ENCODE data around the gene DUSP7. TPM values are rescaled to one million over a fixed set of nuclear protein-coding genes. Genes with fewer than 3 reads are reported as not detected.

The DUSP7 gene
- total RNA-seq, 1 experiment from 2014 or later, result 11.1 TPM

DNA sequence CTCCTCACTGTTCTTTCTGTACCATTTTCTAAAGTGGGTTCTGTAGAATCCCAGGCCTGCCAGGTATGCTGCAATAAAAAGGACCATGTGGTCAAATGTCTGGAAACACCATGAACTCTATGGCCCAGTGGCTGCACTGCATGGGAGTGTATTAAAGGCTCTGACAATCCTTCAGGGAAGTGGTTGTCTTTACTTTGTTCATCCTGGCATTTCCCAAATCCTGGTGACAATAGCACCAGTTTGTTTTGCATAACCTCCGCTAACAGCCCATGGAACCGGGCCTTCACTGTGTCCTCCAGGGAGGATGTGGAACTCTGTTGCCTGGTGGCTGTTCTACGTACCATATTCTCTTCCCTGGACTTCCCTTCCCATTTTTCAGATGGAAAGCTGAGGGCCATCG lies 11.2 kb upstream of the DUSP7 start:
- H3K36me3 ChIP-seq (ENCODE audit: insufficient read depth, low read length), result no peaks in the 10 kb centered on the region
- no peak for DNase-seq
- no peak overlapping the region for H3K27ac ChIP-seq (ENCODE audit: low read length)
- H3K4me1 ChIP-seq (ENCODE audit: low read length), result peaks cover 16% of the 10 kb centered on the region
- H3K27me3 ChIP-seq (ENCODE audit: low read length), result no peaks in the 10 kb centered on the region
- no peaks in the 10 kb centered on the region for H4K20me1 ChIP-seq (ENCODE audit: insufficient read depth, low read depth, low read length)
- H3K9me2 ChIP-seq (replicated peaks; ENCODE audit: insufficient read depth, low read length), result no peaks in the 10 kb centered on the region
- no peaks in the 10 kb centered on the region for H3K79me2 ChIP-seq (ENCODE audit: low read length)
- no peak overlapping the region for H3K4me2 ChIP-seq (ENCODE audit: low read depth, low read length, poor library complexity, severe bottlenecking)
- no peak overlapping the region for H3K4me3 ChIP-seq (ENCODE audit: low read length)
- H2AFZ ChIP-seq (ENCODE audit: low read length), result no peak overlapping the region
- no peak overlapping the region for H3K9ac ChIP-seq (ENCODE audit: low read length)
- H3K9me3 ChIP-seq (ENCODE audit: low read length), result no peaks in the 10 kb centered on the region

DNA sequence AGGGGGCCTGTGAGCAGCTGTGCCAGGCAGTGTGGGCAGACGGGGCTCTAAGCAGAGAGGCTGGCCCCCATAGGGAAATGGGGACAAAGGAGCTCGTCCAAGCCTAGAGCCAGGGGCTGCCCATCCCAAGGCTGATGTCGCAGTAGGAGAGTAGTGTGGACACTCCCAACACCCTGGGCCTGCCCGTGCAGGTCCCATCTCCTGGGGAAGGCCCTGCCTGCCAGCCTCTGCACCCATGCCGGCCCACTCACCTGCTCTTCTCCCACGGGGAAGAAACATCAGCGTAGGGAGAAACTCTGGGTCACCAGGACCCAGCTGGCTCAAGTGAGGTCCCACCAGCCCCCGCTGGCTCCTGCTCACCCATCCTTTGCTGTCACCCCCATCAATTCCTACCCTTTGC lies 10.7 kb upstream of the DUSP7 start:
- Histone ChIP-seq H4K20me1 (ENCODE audit: insufficient read depth, low read depth, low read length) (no peaks in the 10 kb centered on the region), H3K4me1 (ENCODE audit: low read length) (peaks cover 17% of the 10 kb centered on the region), H3K27me3 (ENCODE audit: low read length) (no peaks in the 10 kb centered on the region), H3K9ac (ENCODE audit: low read length) (no peak overlapping the region), H3K9me2 (replicated peaks; ENCODE audit: insufficient read depth, low read length) (no peaks in the 10 kb centered on the region), H3K9me3 (ENCODE audit: low read length) (no peaks in the 10 kb centered on the region), H3K27ac (ENCODE audit: low read length) (no peak overlapping the region), H3K4me2 (ENCODE audit: low read depth, low read length, poor library complexity, severe bottlenecking) (no peak overlapping the region), H2AFZ (ENCODE audit: low read length) (no peak overlapping the region), H3K4me3 (ENCODE audit: low read length) (no peak overlapping the region), H3K79me2 (ENCODE audit: low read length) (no peaks in the 10 kb centered on the region), H3K36me3 (ENCODE audit: insufficient read depth, low read length) (no peaks in the 10 kb centered on the region)
- no peak for DNase-seq

DNA sequence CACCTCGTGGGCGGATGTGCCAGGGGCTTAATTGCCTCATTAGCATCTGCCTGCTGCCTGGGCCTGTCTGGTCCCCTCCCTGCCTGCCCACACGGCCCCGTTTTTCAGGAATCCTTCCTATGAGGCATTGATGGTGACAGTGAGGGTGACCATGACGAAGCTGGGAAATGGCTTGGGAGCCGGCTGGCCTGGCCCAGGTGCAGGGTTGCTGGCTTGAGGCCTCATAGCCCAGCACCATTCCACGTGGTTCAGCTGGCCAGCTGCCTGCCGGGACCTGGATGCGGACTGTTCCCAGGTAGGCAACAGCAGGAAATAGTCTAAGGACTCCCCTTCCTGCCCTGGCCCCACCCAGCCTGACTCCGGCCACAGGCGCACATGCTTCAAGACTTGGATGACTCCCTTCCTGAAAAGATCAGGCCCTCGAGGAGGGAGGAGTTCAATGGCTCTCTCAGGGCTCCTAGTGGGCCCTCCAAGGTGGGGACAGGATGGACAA lies 8.9 kb upstream of the DUSP7 start:
- H3K4me3 ChIP-seq (ENCODE audit: low read length), result no peak overlapping the region
- H3K9ac ChIP-seq (ENCODE audit: low read length), result no peak overlapping the region
- no peak overlapping the region for H3K27ac ChIP-seq (ENCODE audit: low read length)
- H3K36me3 ChIP-seq (ENCODE audit: insufficient read depth, low read length), result no peaks in the 10 kb centered on the region
- peaks cover 7% of the 10 kb centered on the region for H3K4me1 ChIP-seq (ENCODE audit: low read length)
- H4K20me1 ChIP-seq (ENCODE audit: insufficient read depth, low read depth, low read length), result no peaks in the 10 kb centered on the region
- H3K79me2 ChIP-seq (ENCODE audit: low read length), result no peaks in the 10 kb centered on the region
- no peaks in the 10 kb centered on the region for H3K9me2 ChIP-seq (replicated peaks; ENCODE audit: insufficient read depth, low read length)
- no peak overlapping the region for H2AFZ ChIP-seq (ENCODE audit: low read length)
- H3K9me3 ChIP-seq (ENCODE audit: low read length), result no peaks in the 10 kb centered on the region
- no peaks in the 10 kb centered on the region for H3K27me3 ChIP-seq (ENCODE audit: low read length)
- DNase-seq, result no peak
- H3K4me2 ChIP-seq (ENCODE audit: low read depth, low read length, poor library complexity, severe bottlenecking), result no peak overlapping the region

DNA sequence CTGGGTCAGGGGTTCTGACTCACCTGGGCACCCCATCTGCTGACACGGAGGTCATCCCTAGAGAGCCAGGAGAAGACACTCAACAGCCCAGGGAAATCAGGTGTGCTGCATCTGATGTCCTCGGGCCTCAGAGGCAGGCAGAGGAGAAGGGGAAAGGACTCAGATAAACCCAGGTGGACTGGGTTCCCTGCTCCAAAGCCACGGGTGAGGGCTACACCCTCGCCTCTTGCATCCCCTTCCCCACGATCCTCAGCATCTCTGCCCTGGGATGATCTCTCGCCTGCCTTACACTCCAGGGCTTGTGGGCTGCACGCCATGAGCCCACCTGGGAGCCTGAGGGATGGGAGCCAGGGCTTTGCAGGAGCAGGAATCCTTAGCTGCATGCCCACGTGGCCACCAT lies 8.2 kb upstream of the DUSP7 start:
- no peak overlapping the region for H2AFZ ChIP-seq (ENCODE audit: low read length)
- no peak overlapping the region for H3K9ac ChIP-seq (ENCODE audit: low read length)
- no peaks in the 10 kb centered on the region for H3K9me3 ChIP-seq (ENCODE audit: low read length)
- H3K4me1 ChIP-seq (ENCODE audit: low read length), result peaks cover 7% of the 10 kb centered on the region
- H3K4me2 ChIP-seq (ENCODE audit: low read depth, low read length, poor library complexity, severe bottlenecking), result no peak overlapping the region
- no peaks in the 10 kb centered on the region for H3K79me2 ChIP-seq (ENCODE audit: low read length)
- H3K4me3 ChIP-seq (ENCODE audit: low read length), result no peak overlapping the region
- no peaks in the 10 kb centered on the region for H4K20me1 ChIP-seq (ENCODE audit: insufficient read depth, low read depth, low read length)
- no peaks in the 10 kb centered on the region for H3K9me2 ChIP-seq (replicated peaks; ENCODE audit: insufficient read depth, low read length)
- DNase-seq, result no peak
- H3K27ac ChIP-seq (ENCODE audit: low read length), result no peak overlapping the region
- H3K27me3 ChIP-seq (ENCODE audit: low read length), result no peaks in the 10 kb centered on the region
- no peaks in the 10 kb centered on the region for H3K36me3 ChIP-seq (ENCODE audit: insufficient read depth, low read length)

DNA sequence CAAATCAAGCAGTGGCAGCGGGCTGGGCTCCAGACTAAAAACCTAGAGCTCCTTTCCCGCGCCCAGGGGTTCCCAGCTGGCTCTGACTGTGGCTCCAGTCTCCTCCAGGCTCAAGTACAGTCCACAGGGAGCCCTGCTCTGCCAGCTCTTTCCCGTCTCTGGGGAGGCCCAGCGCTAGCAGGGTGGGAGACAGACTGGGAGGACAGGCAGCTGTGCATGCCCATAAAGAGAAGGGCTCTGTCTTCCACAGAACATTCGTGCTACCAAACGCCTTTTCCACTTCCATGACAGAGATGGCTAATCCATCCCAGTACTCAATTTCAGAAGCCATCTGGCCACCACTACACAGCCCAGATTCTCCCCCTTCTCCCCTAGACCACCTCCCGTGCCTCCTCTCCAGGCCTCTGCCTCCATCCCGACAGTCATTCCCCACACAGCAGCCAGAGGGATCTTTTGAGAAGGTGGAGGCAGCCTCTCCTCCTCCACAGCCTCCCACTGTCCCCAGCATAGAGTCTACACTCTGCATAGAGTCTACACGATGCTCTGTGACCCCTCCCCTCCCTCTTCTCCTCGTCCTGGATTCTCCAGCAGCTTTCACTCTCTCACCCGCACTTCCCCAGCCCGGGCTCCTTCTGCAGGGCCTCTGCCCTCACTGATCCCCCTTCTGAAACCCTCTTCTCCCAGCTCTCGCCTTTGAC lies 6.8 kb upstream of the DUSP7 start:
- H2AFZ ChIP-seq (ENCODE audit: low read length), result no peak overlapping the region
- H3K9ac ChIP-seq (ENCODE audit: low read length), result no peak overlapping the region
- no peak overlapping the region for H3K4me2 ChIP-seq (ENCODE audit: low read depth, low read length, poor library complexity, severe bottlenecking)
- no peak overlapping the region for H3K27ac ChIP-seq (ENCODE audit: low read length)
- H3K9me2 ChIP-seq (replicated peaks; ENCODE audit: insufficient read depth, low read length), result no peaks in the 10 kb centered on the region
- no peaks in the 10 kb centered on the region for H3K27me3 ChIP-seq (ENCODE audit: low read length)
- DNase-seq, result no peak
- H3K9me3 ChIP-seq (ENCODE audit: low read length), result no peaks in the 10 kb centered on the region
- H3K36me3 ChIP-seq (ENCODE audit: insufficient read depth, low read length), result no peaks in the 10 kb centered on the region
- peaks cover 11% of the 10 kb centered on the region for H3K4me1 ChIP-seq (ENCODE audit: low read length)
- no peaks in the 10 kb centered on the region; the same call in 1 of the 2 replicates for H4K20me1 ChIP-seq (ENCODE audit: insufficient read depth, low read depth, low read length)
- no peak overlapping the region for H3K4me3 ChIP-seq (ENCODE audit: low read length)
- no peaks in the 10 kb centered on the region for H3K79me2 ChIP-seq (ENCODE audit: low read length)

DNA sequence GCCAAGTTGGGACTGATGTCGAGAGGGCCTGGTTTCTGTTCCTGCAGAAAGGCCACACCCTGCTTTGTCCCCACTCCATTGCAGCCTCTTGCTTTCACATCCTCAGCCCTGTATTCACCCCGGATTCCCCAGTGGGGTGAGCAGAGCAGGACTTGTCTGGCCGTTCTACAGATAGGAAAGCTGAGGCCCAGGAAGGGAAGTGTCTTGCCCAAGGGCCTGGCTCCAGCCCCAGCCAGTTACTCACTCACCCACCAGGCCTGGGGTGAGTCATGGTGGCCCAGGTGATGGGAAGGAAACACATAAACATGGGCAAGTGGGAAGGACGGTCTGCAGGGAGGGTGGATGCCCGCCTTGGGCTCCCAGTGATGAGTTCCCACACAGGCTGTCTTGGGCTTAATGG lies 6.1 kb upstream of the DUSP7 start:
- Histone ChIP-seq H2AFZ (ENCODE audit: low read length) (no peak overlapping the region), H3K27ac (ENCODE audit: low read length) (no peak overlapping the region), H3K9ac (ENCODE audit: low read length) (no peak overlapping the region)

DNA sequence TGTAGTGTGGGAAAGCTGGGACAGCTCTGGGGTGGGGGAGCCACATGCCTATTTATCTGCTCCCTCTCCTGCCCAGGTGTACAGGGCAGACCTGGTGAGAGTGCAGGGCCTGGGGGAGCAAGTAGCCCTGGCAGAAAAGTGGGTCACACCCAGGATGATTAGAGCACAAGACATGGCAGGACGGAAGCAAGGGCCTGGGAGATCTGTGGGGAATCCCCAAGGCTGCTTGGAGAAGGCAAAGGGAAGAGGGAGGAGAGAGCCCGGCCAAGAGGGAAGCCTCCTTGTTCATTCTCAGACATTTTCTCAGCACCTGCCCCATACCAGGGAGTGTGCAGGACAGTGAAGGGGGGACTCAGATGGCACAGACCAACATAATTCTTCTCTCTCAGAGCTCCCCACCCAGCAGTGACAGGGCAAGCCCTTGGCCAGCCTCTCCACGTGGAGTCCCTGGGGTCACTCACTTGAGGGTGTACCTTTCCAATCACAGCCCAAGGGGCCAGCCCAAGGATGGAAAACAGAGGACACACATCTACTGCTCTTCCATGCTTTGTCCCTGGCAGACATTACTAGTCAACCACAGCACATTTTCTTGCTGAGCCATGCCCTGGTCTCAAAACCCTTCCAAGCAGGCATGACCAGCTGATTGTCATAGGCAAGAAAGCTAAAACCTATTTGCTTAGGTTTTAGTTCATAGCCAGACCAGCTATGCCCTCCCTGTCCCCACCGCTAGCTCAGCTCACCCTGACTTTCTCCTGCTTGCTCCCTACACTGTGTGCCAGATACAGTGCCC lies 4.9 kb upstream of the DUSP7 start:
- no peaks in the 10 kb centered on the region; the same call in 1 of the 2 replicates for H4K20me1 ChIP-seq (ENCODE audit: insufficient read depth, low read depth, low read length)
- H3K36me3 ChIP-seq (ENCODE audit: insufficient read depth, low read length), result no peaks in the 10 kb centered on the region
- no peaks in the 10 kb centered on the region for H3K9me2 ChIP-seq (replicated peaks; ENCODE audit: insufficient read depth, low read length)
- H3K4me2 ChIP-seq (ENCODE audit: low read depth, low read length, poor library complexity, severe bottlenecking), result no peak overlapping the region
- peaks cover 25% of the 10 kb centered on the region for H3K4me1 ChIP-seq (ENCODE audit: low read length)
- no peaks in the 10 kb centered on the region for H3K27me3 ChIP-seq (ENCODE audit: low read length)
- no peak overlapping the region for H3K4me3 ChIP-seq (ENCODE audit: low read length)
- no peak overlapping the region for H3K27ac ChIP-seq (ENCODE audit: low read length)
- no peak for DNase-seq
- H2AFZ ChIP-seq (ENCODE audit: low read length), result no peak overlapping the region
- no peaks in the 10 kb centered on the region for H3K9me3 ChIP-seq (ENCODE audit: low read length)
- H3K9ac ChIP-seq (ENCODE audit: low read length), result no peak overlapping the region
- no peaks in the 10 kb centered on the region for H3K79me2 ChIP-seq (ENCODE audit: low read length)

More for the DNA sequence above, 6.1 kb upstream of the DUSP7 start:
- no peaks in the 10 kb centered on the region for H3K27me3 ChIP-seq (ENCODE audit: low read length)
- no peaks in the 10 kb centered on the region for H3K9me2 ChIP-seq (replicated peaks; ENCODE audit: insufficient read depth, low read length)
- H3K79me2 ChIP-seq (ENCODE audit: low read length), result no peaks in the 10 kb centered on the region
- H3K4me2 ChIP-seq (ENCODE audit: low read depth, low read length, poor library complexity, severe bottlenecking), result no peak overlapping the region
- no peaks in the 10 kb centered on the region for H3K36me3 ChIP-seq (ENCODE audit: insufficient read depth, low read length)
- peak; percentile 56 for DNase-seq
- H3K4me1 ChIP-seq (ENCODE audit: low read length), result peaks cover 18% of the 10 kb centered on the region
- H3K4me3 ChIP-seq (ENCODE audit: low read length), result no peak overlapping the region
- H4K20me1 ChIP-seq (ENCODE audit: insufficient read depth, low read depth, low read length), result no peaks in the 10 kb centered on the region; the same call in 1 of the 2 replicates
- H3K9me3 ChIP-seq (ENCODE audit: low read length), result no peaks in the 10 kb centered on the region

DNA sequence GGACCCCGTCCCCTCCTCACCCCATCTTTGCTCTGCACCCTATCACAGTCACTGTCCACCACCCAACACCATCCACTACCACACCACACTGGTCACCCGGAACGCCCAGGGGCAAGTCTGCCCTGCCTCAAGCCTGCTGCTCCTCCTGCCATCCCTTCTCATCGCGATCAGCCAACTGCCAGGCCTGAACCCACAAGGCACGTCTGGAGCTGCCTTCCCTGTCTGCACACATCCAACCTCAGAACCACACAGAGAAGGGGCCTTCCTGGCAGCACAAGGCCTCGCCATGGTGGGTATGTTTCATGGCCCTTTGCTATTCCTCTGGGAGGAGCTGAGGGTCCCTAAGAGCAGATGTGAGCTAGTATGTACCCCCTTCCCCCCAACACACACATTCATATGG lies 3.4 kb upstream of the DUSP7 start:
- H3K79me2 ChIP-seq (ENCODE audit: low read length), result peaks cover 10% of the 10 kb centered on the region
- H3K27me3 ChIP-seq (ENCODE audit: low read length), result no peaks in the 10 kb centered on the region
- no peak overlapping the region for H2AFZ ChIP-seq (ENCODE audit: low read length)
- H3K36me3 ChIP-seq (ENCODE audit: insufficient read depth, low read length), result no peaks in the 10 kb centered on the region
- H3K9me3 ChIP-seq (ENCODE audit: low read length), result no peaks in the 10 kb centered on the region
- no peak overlapping the region for H3K4me3 ChIP-seq (ENCODE audit: low read length)
- no peak overlapping the region for H3K4me2 ChIP-seq (ENCODE audit: low read depth, low read length, poor library complexity, severe bottlenecking)
- DNase-seq, result no peak
- no peaks in the 10 kb centered on the region for H3K9me2 ChIP-seq (replicated peaks; ENCODE audit: insufficient read depth, low read length)
- H3K27ac ChIP-seq (ENCODE audit: low read length), result no peak overlapping the region
- H4K20me1 ChIP-seq (ENCODE audit: insufficient read depth, low read depth, low read length), result no peaks in the 10 kb centered on the region; the same call in 1 of the 2 replicates
- no peak overlapping the region for H3K9ac ChIP-seq (ENCODE audit: low read length)
- H3K4me1 ChIP-seq (ENCODE audit: low read length), result peaks cover 30% of the 10 kb centered on the region

All from Karpas-422 (cell line).